ENCODE results near the gene AFF1.

Gene AFF1

DNA sequence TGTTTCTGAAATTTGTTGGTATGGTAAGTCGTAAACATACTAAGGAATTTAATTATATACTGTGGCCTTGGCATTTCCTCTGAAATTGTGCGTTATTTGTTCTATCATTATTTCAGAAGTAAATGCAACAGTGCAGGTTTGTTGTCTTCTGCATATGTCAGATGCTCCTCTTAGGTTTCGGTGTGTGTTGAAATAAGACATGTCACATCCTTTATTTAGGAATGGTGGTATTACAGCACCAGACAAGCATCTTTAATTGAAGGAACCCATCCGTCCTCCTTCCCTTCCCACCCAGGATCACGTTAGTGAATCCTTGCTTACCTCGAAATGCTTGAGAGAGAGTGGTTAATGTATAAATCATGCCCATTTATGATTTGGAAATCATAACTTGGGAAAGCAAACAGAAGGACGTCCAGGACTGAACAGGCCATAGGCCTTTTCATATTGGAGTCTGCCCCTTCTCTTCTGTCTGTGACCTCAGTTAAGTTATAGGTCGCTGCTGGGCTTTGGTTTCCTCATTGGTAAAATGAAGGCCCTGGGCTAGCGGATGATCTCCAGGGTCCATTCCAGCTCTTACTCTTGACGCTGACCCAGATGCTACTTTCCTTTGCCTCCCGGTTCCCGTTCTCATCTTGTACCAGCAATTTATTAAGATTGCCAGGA, 151.5 kb downstream of the AFF1 start:
- no peak for DNase-seq (ENCODE audit: low read depth)

DNA sequence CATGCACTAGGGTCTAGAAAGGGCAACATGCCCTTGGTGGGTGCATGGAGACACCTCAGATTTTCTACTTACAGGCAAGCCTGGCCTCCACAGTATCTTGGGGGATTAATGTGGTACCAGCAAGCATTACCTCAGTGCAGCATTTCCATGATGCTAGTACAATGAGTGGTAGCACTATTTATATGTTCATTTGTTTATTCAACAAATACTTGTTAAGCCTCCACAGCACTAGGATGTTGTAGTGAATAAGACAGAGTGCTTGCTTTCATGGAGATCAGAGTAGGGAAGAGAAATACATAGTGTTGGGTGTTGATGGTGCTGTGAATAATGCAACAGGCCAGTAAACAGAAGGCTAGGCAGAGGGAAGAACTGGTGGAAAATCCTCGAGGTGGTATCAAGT, 152.2 kb downstream of the AFF1 start:
- DNase-seq (ENCODE audit: low read depth), result no peak

DNA sequence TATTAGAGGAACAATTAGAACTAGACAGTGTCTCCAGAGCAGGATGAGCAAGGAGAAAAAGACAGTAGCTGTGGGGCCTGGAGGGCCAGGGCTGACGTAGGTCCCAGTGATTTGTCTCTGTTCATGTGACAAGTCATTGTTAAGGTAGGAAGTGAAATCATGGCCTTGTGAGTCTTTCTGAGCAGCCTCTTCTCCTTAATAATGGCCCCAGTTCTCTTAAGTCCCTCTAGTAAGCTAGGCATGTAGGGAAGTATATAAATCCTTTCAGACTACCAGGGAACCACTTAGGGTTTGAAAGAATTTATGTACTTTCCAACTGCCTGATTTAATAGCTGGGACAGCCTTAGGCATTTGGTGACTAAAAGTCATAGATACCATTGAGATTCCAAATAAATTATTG, 152.6 kb downstream of the AFF1 start:
- no peak for DNase-seq (ENCODE audit: low read depth)

DNA sequence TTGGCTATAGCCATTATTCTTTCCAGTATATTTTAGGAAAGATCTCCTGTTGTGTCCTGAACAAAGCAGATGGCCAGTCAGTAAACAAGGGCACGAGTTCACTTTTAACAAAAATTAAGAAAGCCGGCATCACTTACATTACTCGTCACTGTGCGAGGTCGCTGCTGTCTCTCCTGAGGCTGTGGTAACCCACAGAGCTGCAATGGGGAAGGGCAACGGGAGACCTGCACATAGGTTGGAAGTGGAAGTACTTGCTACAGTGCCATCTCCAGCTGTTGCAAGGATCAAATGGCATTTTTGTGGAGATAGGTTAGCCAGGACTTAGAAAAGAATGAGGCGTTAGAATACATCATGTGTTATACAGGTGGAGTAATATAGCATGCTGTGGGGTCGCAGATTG, 153.4 kb downstream of the AFF1 start:
- DNase-seq (ENCODE audit: low read depth), result no peak

DNA sequence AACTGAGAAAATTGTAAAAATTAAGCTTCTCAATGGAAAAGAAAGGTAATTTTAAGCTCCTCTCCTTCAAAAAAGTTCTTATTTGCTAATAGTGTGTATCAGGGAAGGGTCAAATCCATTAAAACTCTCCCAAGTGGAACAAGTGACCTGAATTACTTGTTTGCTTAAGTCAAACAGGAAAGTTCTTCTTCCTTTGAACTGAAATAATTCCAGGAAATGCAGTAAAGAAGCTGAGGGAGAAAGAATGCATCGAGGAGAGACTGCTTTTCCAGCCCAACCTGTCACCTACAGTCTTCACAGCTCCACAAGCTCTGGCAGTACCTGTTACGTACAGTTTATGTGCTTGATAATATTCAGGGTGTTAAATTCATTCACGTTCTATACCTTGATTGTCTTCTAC, 154.6 kb downstream of the AFF1 start:
- no peak for DNase-seq (ENCODE audit: low read depth)

DNA sequence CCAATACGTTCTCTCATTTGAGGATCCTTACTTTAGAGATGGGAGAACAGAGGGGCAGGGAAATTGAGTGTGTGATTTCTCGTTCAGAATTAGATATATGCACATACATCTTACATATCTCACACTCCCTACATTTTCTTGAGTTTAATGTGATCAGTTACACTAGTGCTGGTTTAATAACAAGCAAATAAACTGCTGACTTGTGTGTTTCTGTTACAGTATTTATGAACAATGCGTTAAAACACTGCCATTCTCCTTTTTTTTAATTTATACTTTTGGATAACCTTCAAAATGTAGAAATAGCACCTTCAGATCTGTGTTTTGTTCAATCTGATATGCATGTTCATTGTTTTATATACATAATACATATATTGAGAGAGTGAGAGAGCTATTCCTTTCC, 155.5 kb downstream of the AFF1 start:
- DNase-seq (ENCODE audit: low read depth), result no peak

DNA sequence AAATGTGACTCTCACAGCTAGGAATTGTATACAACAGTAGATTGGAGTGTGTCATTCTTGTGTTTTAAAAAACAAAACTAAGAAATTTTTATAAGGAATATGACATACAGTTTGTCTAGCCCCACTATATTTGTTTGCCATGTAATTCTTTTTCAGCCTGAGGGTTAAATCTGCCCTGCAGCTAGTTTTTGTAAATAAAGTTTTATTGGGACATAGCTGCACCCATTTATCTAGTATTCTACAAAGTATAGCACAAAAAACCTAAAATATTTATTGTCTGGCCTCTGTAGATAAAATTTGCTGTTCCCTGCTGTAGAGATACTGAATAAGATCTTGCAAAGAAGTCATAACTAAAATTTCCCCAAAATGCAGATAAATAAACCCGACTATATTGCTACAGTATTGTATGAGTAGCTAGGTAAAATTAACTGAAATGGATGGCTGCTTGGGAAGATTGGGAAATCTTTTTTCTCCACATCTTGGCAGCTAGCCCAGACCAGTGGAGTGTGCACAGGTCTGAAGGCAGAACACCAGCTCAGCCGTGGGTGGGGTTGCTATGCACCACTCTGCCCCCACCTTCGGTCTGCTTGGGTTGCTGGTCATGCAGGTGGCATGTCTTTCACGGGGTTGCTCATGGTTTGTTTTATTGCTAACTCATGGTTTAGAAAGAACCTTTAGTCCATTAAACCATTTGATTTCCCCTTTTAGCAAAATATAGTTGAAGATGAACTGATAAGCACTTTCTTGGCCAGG, 157.8 kb downstream of the AFF1 start:
- DNase-seq (ENCODE audit: low read depth), result no peak

DNA sequence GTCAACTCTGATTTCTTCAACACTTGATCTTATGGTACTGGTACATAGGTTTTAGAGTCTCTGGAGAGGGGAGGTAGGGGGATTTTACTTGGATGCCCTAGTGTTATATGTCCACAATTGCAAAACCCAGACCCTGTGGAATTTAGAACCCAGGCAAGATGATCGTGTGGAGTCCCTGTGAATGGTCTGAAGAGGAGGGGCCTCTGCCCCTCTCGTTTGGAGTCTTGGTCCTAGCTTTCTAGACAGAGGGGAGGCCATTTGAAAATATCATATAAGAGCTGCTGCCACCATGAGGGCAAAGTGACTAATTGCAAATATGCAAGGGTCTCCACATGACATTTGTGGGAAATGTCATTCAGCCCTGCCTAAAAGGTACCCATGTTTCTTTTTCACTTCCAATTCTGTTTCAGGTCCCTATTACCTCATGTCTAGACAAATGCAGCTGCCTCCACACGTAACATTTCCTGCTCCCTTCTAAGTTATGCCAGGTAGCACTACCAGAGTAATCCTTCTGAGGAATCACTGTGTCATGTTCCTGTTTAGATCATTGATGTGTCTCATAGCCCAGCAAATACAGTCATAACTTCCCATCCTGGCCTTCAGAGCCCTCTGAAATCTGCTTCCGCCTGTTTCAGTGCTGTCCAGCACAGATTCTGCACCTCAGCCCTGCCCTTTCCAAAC, 158.8 kb downstream of the AFF1 start:
- DNase-seq (ENCODE audit: low read depth), result no peak

DNA sequence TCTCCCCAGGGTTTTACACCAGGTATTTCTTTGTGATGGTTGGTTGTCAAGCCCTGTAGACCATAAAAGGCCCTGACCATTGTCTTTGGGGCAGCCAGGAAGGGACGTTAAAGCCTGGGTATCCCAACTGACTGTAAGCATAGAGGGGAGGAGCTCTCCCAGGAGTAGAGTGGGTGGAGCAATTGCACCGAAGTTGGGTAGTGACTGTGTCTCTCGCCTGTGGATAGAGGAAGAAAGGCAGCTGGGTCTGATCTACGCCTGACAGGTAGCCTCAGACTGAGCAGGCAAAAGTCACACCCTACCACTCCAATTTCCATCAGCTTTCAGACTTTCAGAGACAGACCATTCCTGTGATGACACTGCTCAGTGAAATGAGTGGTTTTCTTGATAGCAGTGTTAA, 162.3 kb downstream of the AFF1 start:
- no peak for DNase-seq (ENCODE audit: low read depth)

DNA sequence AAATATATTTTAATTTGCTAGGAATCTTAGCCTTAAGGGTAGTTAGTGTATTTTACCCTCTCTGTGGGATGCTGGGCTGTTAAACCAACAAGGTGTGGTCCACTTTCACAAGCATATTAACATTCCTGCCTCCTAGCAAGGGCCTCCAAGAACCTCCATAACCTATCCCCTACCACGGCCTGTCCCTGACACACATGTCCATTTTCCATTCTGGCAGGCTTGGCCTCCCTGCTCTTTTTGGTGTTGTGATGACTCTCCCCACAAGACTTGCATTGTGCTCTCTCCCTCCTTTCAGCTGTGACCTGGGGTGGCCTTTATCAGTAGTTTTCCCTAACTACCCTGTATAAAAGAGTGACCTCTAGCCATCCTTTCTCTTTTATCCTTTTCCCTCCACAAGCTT, 165.4 kb downstream of the AFF1 start:
- no peak for DNase-seq (ENCODE audit: low read depth)

DNA sequence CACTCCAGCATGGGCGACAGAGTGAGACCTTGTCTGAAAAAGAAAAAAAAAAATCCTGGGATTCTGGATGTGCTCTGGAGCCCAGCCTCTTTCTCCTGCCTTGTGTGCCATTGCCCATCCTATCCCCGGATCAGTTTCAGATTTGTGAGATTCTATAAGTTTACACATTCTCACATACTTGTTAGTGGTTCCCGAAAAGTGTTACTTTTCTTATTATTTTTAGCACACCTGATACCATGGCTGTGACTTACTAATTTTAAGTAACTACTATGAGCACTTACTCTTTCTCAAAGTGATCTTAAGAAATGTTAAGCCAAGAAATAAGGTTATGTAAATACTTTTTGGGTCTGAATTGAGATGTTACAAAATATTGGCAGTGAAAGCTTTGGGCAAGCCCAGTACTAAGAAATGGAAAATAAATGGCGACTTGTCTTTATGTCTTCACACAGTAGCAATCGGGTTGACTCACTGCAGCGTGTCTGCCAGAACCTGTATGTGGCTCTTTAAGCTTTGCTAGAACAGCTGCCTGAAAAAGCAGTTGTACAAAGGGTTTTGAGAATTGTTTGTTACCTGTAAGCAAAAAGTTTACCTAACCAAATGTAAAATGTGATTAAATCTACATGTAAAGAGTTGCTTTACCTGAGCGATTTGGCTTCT, 166.9 kb downstream of the AFF1 start:
- no peak for DNase-seq (ENCODE audit: low read depth)

DNA sequence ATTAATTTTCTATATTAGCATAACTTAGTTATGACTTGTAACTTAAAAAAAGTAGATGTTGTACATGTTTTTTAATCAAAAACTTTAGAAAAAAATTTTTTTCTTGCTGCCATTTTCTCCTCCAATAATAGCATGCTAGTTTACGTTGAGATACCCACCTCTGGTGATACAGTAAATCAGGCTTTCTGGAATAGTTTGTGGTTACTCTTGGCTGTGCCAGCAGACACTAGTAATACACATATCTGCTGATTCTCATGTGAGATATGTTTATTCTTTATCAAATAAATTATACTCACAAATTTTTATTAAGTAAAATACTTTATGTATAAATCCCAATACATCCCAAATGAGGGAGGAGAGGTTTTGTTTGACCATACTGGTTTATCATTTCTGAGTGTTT, 168.3 kb downstream of the AFF1 start:
- no peak for DNase-seq (ENCODE audit: low read depth)

DNA sequence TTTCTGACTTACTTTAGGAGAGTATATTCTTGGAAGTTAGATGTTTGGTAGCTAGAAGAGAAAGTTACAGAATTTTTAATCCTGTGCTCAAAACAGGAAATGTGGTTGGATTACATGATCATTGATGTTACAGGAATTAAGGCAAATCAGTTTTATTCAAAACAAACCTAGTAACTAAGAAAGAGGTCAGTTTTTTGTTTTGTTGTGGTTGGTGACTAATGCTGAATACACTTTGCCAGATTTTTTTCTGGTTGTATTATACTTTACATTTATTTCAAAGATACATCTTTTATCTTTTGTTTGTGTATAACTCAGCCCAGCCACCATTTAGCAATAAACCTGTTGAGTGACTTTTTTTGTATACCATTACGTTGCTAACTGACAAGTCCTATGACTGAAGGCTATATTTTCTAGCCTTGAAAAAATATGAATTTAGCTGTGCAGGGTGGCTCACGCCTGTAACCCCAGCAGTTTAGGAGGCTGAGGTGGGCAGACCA, 168.9 kb downstream of the AFF1 start:
- DNase-seq (ENCODE audit: low read depth), result no peak

DNA sequence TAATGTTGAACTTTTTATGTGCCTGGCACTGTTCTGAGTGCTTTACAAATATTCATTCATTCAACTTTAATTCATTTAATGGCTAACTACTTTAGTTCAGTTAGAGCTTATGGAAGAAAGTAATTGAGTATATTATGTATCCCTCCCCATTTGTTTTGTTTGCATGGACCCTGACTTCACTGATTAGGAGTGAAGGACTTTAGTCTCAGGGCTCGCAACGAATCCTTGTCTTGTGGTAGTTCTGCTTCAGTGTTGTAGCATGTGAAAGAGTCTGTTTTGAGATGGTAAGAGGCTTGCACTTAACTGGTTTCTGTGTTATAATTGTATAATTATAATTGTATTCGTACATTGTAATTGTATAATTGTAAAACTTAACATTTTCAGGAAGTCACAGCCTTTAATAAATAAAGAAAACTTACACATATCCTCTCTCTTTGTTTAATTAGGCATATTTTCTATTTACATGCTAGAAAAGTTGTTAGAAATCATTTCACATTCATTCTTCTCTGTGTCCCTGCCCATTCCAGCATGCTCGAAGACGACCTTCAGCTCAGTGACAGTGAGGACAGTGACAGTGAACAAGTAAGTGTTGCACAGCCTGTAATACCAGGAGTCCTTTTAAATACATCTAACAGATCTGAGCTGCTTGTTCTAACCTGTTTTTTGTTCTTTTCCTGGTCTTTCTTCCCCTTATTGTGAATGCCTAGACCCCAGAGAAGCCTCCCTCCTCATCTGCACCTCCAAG, 170.5 kb downstream of the AFF1 start:
- DNase-seq (ENCODE audit: low read depth), result no peak

DNA sequence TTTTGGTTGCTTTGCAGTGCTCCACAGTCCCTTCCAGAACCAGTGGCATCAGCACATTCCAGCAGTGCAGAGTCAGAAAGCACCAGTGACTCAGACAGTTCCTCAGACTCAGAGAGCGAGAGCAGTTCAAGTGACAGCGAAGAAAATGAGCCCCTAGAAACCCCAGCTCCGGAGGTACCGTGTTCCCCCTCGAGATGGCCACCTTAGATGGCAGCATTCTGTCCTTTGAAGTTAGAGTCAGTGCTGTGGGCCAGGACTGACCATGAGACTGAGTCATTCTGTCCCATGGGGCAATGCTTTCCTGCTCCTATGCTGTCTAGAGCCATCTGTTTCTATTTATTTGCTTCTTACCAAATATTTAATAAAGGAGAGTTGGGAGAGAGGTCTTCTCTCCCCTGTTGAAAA, 173.3 kb downstream of the AFF1 start:
- DNase-seq (ENCODE audit: low read depth), result no peak

DNA sequence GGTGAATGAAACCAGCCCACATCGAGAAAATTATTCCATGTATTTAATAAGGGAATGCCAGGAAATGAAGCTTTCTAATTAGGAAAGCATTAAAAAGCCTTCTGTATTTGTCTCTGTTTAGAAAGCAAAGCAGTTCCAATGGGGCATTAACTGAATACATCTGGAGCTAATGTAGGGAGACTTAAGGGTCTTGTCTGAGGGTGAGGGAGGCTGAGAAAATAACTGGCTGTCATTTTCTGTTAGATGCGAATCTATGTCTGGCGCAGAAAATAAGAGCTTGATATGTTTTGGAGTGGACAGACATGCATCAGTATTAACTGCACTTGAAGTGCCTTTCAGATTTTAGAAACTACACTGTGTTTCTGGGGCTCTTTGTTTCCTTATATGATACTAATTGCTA, 174.3 kb downstream of the AFF1 start:
- DNase-seq (ENCODE audit: low read depth), result no peak

DNA sequence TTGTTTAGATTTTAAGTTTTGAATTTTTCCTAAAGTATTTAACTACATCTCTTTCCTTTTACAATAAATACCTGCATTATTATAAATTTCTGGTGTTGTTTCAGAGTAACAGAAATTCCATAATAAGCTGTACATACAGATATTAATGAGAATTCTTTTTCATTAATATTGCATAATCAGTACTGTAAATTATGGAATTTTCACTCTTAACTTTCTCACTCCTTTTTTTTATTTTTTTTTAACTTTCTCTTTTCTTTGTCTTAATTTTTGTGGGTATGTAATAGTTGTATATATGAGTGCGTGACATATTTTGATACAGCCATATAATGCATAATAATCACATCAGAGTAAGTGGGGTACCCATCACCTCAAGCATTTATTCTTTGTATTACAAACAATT, 175.1 kb downstream of the AFF1 start:
- DNase-seq (ENCODE audit: low read depth), result no peak

DNA sequence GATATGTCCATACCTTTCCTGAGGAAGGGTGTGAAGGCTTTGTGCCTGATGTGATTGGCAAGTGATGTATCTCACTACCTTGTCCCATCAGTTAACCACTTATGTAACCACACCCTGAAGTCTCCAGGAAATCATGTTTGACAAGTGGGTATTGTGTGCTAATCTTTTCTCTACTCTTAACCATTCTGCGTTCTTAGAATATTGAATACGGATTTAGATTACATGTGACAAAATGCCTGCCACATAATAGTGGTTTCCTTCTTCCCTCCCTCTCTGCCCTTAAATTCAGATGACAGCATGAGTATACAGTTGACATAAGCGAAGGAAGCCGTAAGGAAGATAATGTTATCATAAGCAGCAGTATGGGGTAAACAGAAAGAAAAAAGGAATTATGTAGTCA, 177.3 kb downstream of the AFF1 start:
- DNase-seq (ENCODE audit: low read depth), result peak; percentile 59

DNA sequence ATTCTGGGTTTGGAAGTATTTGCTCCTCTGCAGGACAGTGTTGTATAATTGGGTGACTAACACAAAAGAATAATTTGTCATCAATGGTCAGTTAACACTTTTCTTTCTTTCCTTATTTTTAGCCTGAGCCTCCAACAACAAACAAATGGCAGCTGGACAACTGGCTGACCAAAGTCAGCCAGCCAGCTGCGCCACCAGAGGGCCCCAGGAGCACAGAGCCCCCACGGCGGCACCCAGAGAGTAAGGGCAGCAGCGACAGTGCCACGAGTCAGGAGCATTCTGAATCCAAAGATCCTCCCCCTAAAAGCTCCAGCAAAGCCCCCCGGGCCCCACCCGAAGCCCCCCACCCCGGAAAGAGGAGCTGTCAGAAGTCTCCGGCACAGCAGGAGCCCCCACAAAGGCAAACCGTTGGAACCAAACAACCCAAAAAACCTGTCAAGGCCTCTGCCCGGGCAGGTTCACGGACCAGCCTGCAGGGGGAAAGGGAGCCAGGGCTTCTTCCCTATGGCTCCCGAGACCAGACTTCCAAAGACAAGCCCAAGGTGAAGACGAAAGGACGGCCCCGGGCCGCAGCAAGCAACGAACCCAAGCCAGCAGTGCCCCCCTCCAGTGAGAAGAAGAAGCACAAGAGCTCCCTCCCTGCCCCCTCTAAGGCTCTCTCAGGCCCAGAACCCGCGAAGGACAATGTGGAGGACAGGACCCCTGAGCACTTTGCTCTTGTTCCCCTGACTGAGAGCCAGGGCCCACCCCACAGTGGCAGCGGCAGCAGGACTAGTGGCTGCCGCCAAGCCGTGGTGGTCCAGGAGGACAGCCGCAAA, 179.6 kb downstream of the AFF1 start:
- no peak for DNase-seq (ENCODE audit: low read depth)

DNA sequence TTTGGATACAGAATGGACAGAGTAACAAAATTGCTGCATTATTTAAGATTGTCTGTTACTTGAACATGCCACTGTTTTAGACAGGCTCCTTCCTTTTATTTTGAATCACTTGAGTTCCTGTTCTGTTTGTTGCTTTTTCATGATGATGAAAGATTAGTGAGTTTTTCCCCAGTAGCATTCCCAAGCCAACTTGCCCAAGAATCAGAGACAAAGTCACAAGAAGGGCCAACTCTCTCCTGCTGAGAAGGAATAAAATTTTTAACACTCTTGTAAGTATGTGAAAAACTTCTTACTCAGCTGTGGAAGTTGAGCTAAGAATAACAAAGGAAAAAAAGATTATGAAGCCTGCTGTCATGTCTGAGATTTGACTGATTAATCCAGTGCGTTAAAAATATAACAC, 181.4 kb downstream of the AFF1 start:
- no peak for DNase-seq (ENCODE audit: low read depth)

DNA sequence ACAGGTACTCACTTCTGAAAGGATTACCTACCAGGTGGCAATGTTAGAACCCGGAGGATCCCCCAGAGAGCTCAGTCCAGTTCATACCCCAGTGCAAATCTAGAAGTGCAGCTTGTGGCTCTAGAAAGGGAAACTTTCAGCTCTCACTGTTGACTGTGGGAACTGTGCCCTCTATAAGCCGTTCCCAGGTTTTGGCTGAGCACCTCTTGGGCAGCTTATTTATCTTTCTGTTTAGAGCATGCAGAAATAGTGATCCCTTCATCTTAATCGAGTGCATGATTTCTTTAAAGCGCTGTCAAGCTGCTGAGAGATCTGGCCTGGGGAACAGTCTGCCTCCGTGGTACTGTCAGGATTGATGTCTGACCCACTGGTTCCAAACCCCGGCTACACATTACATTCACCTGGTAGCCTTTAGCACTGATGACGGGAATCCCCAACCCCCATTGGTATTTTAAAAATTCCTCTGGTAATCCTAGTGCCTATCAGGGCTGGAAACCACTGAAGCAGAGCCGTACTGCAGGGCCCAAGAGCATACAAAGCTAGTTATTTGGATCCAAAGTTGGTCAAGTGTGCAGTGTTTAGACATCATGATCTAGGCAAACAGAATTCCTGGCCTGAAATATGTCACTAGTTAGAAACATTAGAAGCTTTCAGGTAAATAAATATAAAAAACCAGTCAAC, 182.4 kb downstream of the AFF1 start:
- no peak for DNase-seq (ENCODE audit: low read depth)
